Breast epithelium (tissue), 4 donors: Measurements from ENCODE around the gene SERGEF. TPM values are rescaled to one million over a fixed set of nuclear protein-coding genes. Genes with fewer than 3 reads are reported as not detected.
"Not testable (repeated sequence)": the region's sequence is repeated elsewhere in the genome, so short reads cannot be mapped to it uniquely, and the experiment has no call there.

Experiments
- DNase-seq, 2 donors: peaks; one replicate each; pipeline ENCODE4 v3.0.0-alpha.2; 2019; ENCODE audit warnings: low spot score in 2 of 2
- H3K27ac ChIP-seq, 2 donors: fragments of 200-600 bp; sonication (generic) in 1 of 2; one replicate each; pipeline ENCODE4 v1.5.1; 2016 to 2019; ENCODE audit warnings: mild to moderate bottlenecking in 1 of 2
- H3K27me3 ChIP-seq, 2 donors: fragments of 200-600 bp; sonication (generic) in 1 of 2; one replicate each; pipeline versions ENCODE4 v1.5.1 to v1.6.0; 2017 to 2019; ENCODE audit warnings: control low read depth in 1 of 2, mild to moderate bottlenecking in 1 of 2
- H3K36me3 ChIP-seq: fragments of 200-600 bp; one replicate; pipeline ENCODE4 v1.5.1; 2019
- H3K4me1 ChIP-seq, 2 donors: fragments of 200-600 bp; sonication (generic); one replicate each; pipeline ENCODE4 v1.5.1; 2016 to 2019; ENCODE audit warnings: control low read depth in 1 of 2
- H3K4me3 ChIP-seq, 3 donors: fragments of 200-600 bp; sonication (generic); 1 replicate in 2 of 3; 2 replicates in 1 of 3; pipeline ENCODE4 v1.5.1; 2016 to 2019; ENCODE audit warnings: mild to moderate bottlenecking in 3 of 3, moderate library complexity in 2 of 3
- H3K9me3 ChIP-seq, 2 donors: fragments of 200-600 bp; sonication (generic) in 1 of 2; one replicate each; pipeline ENCODE4 v1.5.1; 2016 to 2019; ENCODE audit warnings: control low read depth in 1 of 2
- POLR2A ChIP-seq: fragments of 450-650 bp; IDR thresholded peaks from one replicate; pipeline ENCODE4 v1.6.1; 2016; ENCODE audit warnings: antibody characterized with exemption, mild to moderate bottlenecking, moderate library complexity
- POLR2AphosphoS5 ChIP-seq, 3 donors: sonication (generic); formaldehyde crosslinking; IDR thresholded peaks; one replicate each; pipeline ENCODE4 v1.6.1; 2017; ENCODE audit warnings: antibody characterized with exemption in 3 of 3
- intact Hi-C: fragments of 100-400 bp; cut with DNase I; formaldehyde crosslinking; loops from one replicate; pipeline ENCODE4 v1.15.1; 2023; ENCODE audit warnings: low total_unique reads
- total RNA-seq, 3 donors: library from RNA; depleted of rRNA; stranded (reverse); fragments of >200 nt; gene quantifications; one replicate each; pipeline ENCODE4 v1.1.0, GENCODE V29; 2016
- TF ChIP-seq, protein P1 (sequence below), 3 donors: fragments of 450-650 bp; IDR thresholded peaks; one replicate each; pipeline ENCODE4 v1.5.1; 2016 to 2017; ENCODE audit warnings: antibody characterized with exemption in 3 of 3, mild to moderate bottlenecking in 3 of 3, moderate library complexity in 3 of 3

SERGEF gene
- total RNA-seq, 3 donors from 2014 or later: 31.8 to 47.5 (median 41.9) TPM

- H3K9me3 ChIP-seq: no peaks in the 10 kb centered on the region
- TF ChIP-seq POLR2AphosphoS5 (IDR thresholded peaks at IDR 0.05): no peak
- no peak for TF ChIP-seq POLR2A
- TF ChIP-seq, protein P1, sequence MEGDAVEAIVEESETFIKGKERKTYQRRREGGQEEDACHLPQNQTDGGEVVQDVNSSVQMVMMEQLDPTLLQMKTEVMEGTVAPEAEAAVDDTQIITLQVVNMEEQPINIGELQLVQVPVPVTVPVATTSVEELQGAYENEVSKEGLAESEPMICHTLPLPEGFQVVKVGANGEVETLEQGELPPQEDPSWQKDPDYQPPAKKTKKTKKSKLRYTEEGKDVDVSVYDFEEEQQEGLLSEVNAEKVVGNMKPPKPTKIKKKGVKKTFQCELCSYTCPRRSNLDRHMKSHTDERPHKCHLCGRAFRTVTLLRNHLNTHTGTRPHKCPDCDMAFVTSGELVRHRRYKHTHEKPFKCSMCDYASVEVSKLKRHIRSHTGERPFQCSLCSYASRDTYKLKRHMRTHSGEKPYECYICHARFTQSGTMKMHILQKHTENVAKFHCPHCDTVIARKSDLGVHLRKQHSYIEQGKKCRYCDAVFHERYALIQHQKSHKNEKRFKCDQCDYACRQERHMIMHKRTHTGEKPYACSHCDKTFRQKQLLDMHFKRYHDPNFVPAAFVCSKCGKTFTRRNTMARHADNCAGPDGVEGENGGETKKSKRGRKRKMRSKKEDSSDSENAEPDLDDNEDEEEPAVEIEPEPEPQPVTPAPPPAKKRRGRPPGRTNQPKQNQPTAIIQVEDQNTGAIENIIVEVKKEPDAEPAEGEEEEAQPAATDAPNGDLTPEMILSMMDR (IDR thresholded peaks at IDR 0.05): no peak
- no peaks in the 10 kb centered on the region for H3K36me3 ChIP-seq
- H3K27me3 ChIP-seq: no peaks in the 10 kb centered on the region
- no peak overlapping the region for H3K27ac ChIP-seq
- no peaks in the 10 kb centered on the region for H3K4me1 ChIP-seq
- no peak overlapping the region for H3K4me3 ChIP-seq
- intact Hi-C loops: no loop called here
- DNase-seq: no peak
These were observed 114.1 kb downstream of the SERGEF start for GRCh38 chr11:17898782-17899181.

GRCh38 chr11:17898071-17898470, 114.8 kb downstream of the SERGEF start:
- Histone ChIP-seq H3K27ac (no peak overlapping the region), H3K36me3 (no peaks in the 10 kb centered on the region), H3K27me3 (no peaks in the 10 kb centered on the region), H3K9me3 (no peaks in the 10 kb centered on the region), H3K4me3 (no peak overlapping the region), H3K4me1 (no peaks in the 10 kb centered on the region)
- no peak for TF ChIP-seq POLR2AphosphoS5 (IDR thresholded peaks at IDR 0.05)
- no peak for TF ChIP-seq POLR2A
- TF ChIP-seq, protein P1 (IDR thresholded peaks at IDR 0.05): no peak
- no peak for DNase-seq
- intact Hi-C loops: no loop called here

DNA sequence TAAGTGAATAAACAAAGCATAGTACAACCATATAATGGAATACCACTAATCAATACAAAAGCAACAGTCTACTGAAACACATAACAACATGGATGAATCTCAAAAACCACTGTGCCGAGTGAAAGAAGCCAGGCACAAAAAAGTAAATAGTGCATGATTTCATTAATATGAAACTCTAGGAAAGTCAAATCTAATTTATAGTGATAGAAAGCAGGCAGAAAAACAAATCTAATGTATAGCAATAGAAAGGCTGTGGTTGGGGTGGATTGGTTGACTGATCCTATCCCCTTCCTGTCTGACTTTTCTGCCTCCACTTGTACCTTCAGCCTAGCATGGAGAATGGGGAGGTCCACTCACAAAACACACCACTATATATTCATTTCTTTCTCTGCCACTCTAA, 115.4 kb downstream of the SERGEF start:
- no peak for DNase-seq
- Histone ChIP-seq H3K4me3 (no peak overlapping the region), H3K4me1 (no peaks in the 10 kb centered on the region), H3K36me3 (no peaks in the 10 kb centered on the region), H3K9me3 (no peaks in the 10 kb centered on the region), H3K27me3 (no peaks in the 10 kb centered on the region), H3K27ac (no peak overlapping the region)
- TF ChIP-seq POLR2A (no peak), POLR2AphosphoS5 (IDR thresholded peaks at IDR 0.05) (no peak)
- TF ChIP-seq, protein P1 (IDR thresholded peaks at IDR 0.05): no peak
- intact Hi-C loops: no loop called here

DNA sequence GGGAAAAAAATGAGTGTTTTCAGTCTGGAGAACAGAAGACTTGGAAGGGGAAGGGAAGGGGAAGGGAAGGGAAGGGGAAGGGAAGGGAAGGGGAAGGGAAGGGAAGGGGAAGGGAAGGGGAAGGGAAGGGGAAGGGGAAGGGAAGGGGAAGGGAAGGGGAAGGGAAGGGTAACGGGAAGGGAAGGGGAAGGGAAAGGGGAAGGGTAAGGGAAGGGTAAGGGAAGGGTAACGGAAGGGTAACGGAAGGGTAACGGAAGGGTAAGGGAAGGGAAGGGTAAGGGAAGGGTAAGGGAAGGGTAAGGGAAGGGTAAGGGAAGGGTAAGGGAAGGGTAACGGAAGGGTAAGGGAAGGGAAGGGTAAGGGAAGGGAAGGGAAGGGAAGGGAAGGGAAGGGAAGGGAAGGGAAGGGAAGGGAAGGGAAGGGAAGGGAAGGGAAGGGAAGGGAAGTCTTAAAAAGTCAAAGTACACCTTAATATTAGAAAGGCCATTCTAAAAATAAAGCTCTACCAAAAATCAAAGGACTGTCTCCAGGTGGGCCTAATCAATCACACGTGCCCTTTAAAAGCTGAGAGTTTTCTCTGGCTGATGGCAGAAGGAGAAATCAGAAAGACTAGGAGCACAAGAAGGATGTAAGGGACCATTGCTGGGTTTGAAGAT, 116.2 kb downstream of the SERGEF start:
- DNase-seq, H3K27ac ChIP-seq, H3K36me3 ChIP-seq, intact Hi-C loops, H3K4me1 ChIP-seq, H3K27me3 ChIP-seq, H3K9me3 ChIP-seq, H3K4me3 ChIP-seq: not testable (repeated sequence)

DNA sequence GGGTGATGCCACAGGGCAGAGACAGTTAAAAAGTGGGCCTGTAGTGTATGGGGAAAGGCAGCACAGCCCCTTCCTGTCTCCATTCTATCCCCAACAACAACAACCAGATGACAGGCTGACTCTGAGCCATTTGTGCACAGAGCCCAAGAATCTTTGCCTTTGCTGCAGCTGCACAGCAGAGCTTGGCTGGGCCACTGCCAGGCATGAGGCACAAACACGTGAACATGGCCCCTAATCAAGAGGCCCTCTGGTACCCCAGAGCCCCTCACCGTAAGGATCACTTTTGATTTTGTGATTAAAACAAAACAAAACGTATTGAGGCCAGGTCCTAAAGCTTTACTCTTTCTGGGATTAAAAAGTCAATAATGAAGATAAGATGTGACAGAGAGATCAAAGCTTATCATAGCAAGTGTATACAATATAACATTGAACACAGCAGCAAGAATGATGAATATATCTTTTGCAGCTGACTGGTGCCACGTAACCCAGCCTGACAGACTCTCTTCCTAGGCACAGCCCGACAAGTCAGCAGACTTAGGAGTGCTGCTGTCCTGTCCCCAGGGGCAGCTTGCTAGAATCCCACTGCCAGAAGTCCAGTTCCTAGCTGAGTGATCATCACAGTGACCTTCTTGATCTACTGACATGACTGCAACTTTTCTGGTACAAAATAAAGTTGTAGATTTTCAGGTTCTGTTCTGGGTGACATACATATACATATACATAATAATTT, 117.8 kb downstream of the SERGEF start:
- TF ChIP-seq POLR2A: no peak
- no peak for TF ChIP-seq POLR2AphosphoS5 (IDR thresholded peaks at IDR 0.05)
- TF ChIP-seq, protein P1 (IDR thresholded peaks at IDR 0.05): no peak
- H3K27ac ChIP-seq: no peak overlapping the region
- H3K27me3 ChIP-seq: no peaks in the 10 kb centered on the region
- no peaks in the 10 kb centered on the region for H3K9me3 ChIP-seq
- H3K4me1 ChIP-seq: no peaks in the 10 kb centered on the region
- H3K4me3 ChIP-seq: no peak overlapping the region
- no peak for DNase-seq
- intact Hi-C loops: no loop called here
- H3K36me3 ChIP-seq: no peaks in the 10 kb centered on the region
